SK-N-SH (cell line): ENCODE results near the gene DGKI. TPM values are rescaled to one million over a fixed set of nuclear protein-coding genes. Genes with fewer than 3 reads are reported as not detected.

Source experiments
- CTCF ChIA-PET: fragments of 300-600, 350-600 bp; formaldehyde crosslinking; extraction: SDS; loops from one replicate; lab custom pipeline; 2021; lab: Yijun Ruan, JAX
- POLR2A ChIA-PET: fragments of 350-600 bp; sonication (Branson Sonifier 250); formaldehyde crosslinking; extraction: SDS; loops from one replicate; lab custom pipeline; 2020; ENCODE audit warnings: antibody characterized with exemption, inconsistent platforms; lab: Yijun Ruan, JAX
- DNase-seq: peaks from one replicate; pipeline ENCODE4 v3.0.0; 2012
- H2AFZ ChIP-seq: fragments of 200-600 bp; sonication (generic); 2 replicates; pipeline ENCODE4 v1.8.1; 2016; ENCODE audit warnings: antibody characterized with exemption, mild to moderate bottlenecking, low read depth
- H3F3A ChIP-seq: fragments of 200-600 bp; sonication (generic); replicated peaks from 2 replicates; pipeline ENCODE3; 2016; ENCODE audit warnings: antibody characterized with exemption, mild to moderate bottlenecking; ENCODE audit not compliant: insufficient read depth
- H3K27ac ChIP-seq, 2 experiments: fragments of 200-500 bp in 1 of 2; fragments of 200-600 bp in 1 of 2; sonication (Bioruptor generic) in 1 of 2; sonication (generic), shearing (Covaris generic) in 1 of 2; 2 replicates each; pipeline versions ENCODE4 v1.5.1 to v1.6.1; 2014 to 2016; ENCODE audit warnings: low read depth in 2 of 2, inconsistent platforms in 1 of 2, low read length in 1 of 2, mild to moderate bottlenecking in 1 of 2, mixed read lengths in 1 of 2
- H3K27me3 ChIP-seq: fragments of 200-600 bp; sonication (generic), shearing (Covaris generic); 2 replicates; pipeline ENCODE4 v1.6.1; 2016; ENCODE audit warnings: mixed run types; ENCODE audit not compliant: insufficient read depth
- H3K36me3 ChIP-seq, 2 experiments: fragments of 200-500 bp in 1 of 2; fragments of 200-600 bp in 1 of 2; sonication (Bioruptor generic) in 1 of 2; sonication (generic) in 1 of 2; replicated peaks in 1 of 2; 2 replicates each; pipeline versions ENCODE3 to v1.5.1; 2014 to 2016; ENCODE audit warnings: low read length in 1 of 2, mild to moderate bottlenecking in 1 of 2; ENCODE audit not compliant: insufficient read depth in 2 of 2, control insufficient read depth in 1 of 2
- H3K4me1 ChIP-seq, 2 experiments: fragments of 200-500 bp in 1 of 2; fragments of 200-600 bp in 1 of 2; sonication (Bioruptor generic) in 1 of 2; sonication (generic), shearing (Covaris generic) in 1 of 2; 2 replicates each; pipeline versions ENCODE4 v1.5.1 to v1.6.1; 2014 to 2016; ENCODE audit warnings: low read depth in 1 of 2, low read length in 1 of 2, mixed run types in 1 of 2; ENCODE audit not compliant: insufficient read depth in 2 of 2, control insufficient read depth in 1 of 2
- H3K4me2 ChIP-seq: fragments of 200-600 bp; sonication (generic), shearing (Covaris generic); 2 replicates; pipeline ENCODE4 v1.6.1; 2017; ENCODE audit warnings: mixed run types
- H3K4me3 ChIP-seq, 2 experiments: fragments of 200-500 bp in 1 of 2; fragments of 200-600 bp in 1 of 2; sonication (Bioruptor generic) in 1 of 2; sonication (generic), shearing (Covaris generic) in 1 of 2; 2 replicates each; pipeline versions ENCODE4 v1.5.1 to v1.8.1; 2014 to 2016; ENCODE audit warnings: low read depth in 2 of 2, inconsistent platforms in 1 of 2, low read length in 1 of 2, mild to moderate bottlenecking in 1 of 2, mixed read lengths in 1 of 2, moderate library complexity in 1 of 2
- H3K79me2 ChIP-seq: fragments of 200-600 bp; sonication (generic); 2 replicates; pipeline ENCODE4 v1.8.1; 2017; ENCODE audit warnings: mild to moderate bottlenecking; ENCODE audit not compliant: insufficient read depth
- H3K9ac ChIP-seq: fragments of 200-600 bp; sonication (generic); 2 replicates; pipeline ENCODE4 v1.6.1; 2017; ENCODE audit warnings: mixed run types
- H3K9me2 ChIP-seq: fragments of 200-600 bp; sonication (generic); 2 replicates; pipeline ENCODE4 v1.6.1; 2017; ENCODE audit warnings: mixed run types
- H3K9me3 ChIP-seq: fragments of 200-600 bp; sonication (generic); 2 replicates; pipeline ENCODE4 v1.6.1; 2017; ENCODE audit warnings: mixed run types, mild to moderate bottlenecking, moderate library complexity
- H4K20me1 ChIP-seq: fragments of 200-600 bp; sonication (generic); 2 replicates; pipeline ENCODE4 v1.6.1; 2017; ENCODE audit warnings: mild to moderate bottlenecking, mixed run types; ENCODE audit not compliant: insufficient read depth
- CHD2 ChIP-seq: fragments of 150-350 bp; IDR thresholded peaks from 2 replicates; pipeline ENCODE4 v1.6.1; 2018; ENCODE audit warnings: low read length; ENCODE audit not compliant: partially characterized antibody
- CTCF ChIP-seq: fragments of 200-600 bp; sonication (generic); IDR thresholded peaks from 2 replicates; pipeline ENCODE4 v1.6.1; 2017; ENCODE audit warnings: antibody characterized with exemption, mild to moderate bottlenecking, moderate library complexity
- ELF1 ChIP-seq: IDR thresholded peaks from 2 replicates; pipeline ENCODE4 v1.4.0; 2012
- EP300 ChIP-seq, 2 experiments: IDR thresholded peaks; 2 replicates each; pipeline versions ENCODE4 v1.4.0 to v1.6.1; 2012; ENCODE audit warnings: borderline replicate concordance in 1 of 2, low read depth in 1 of 2, low read length in 1 of 2
- EZH2phosphoT487 ChIP-seq: fragments of 200-600 bp; sonication (generic); IDR thresholded peaks from 2 replicates; pipeline ENCODE4 v1.6.1; 2017; ENCODE audit warnings: low read depth, mixed run types, mild to moderate bottlenecking, antibody characterized with exemption, moderate library complexity, borderline replicate concordance
- FOSL2 ChIP-seq: IDR thresholded peaks from 2 replicates; pipeline ENCODE4 v1.4.0; 2012; ENCODE audit warnings: low read depth, mild to moderate bottlenecking, moderate library complexity, borderline replicate concordance
- FOXJ3 ChIP-seq: sonication (generic); formaldehyde crosslinking; IDR thresholded peaks from 2 replicates; pipeline ENCODE4 v1.5.1; 2020; ENCODE audit warnings: mild to moderate bottlenecking, missing genetic modification reagents
- FOXM1 ChIP-seq: IDR thresholded peaks from 2 replicates; pipeline ENCODE4 v1.4.0; 2012; ENCODE audit warnings: low read depth, mild to moderate bottlenecking
- JUND ChIP-seq: IDR thresholded peaks from 2 replicates; pipeline ENCODE4 v1.4.0; 2012
- MAX ChIP-seq: IDR thresholded peaks from 2 replicates; pipeline ENCODE4 v1.4.0; 2012; ENCODE audit warnings: low read depth
- MEF2A ChIP-seq: IDR thresholded peaks from 2 replicates; pipeline ENCODE4 v1.4.0; 2012; ENCODE audit warnings: low read depth, borderline replicate concordance
- NFIC ChIP-seq: IDR thresholded peaks from 2 replicates; pipeline ENCODE4 v1.4.0; 2012; ENCODE audit warnings: borderline replicate concordance
- NRF1 ChIP-seq: IDR thresholded peaks from 2 replicates; pipeline ENCODE4 v1.6.1; 2012; ENCODE audit warnings: low read depth, mild to moderate bottlenecking, low read length
- PBX3 ChIP-seq: IDR thresholded peaks from 2 replicates; pipeline ENCODE4; 2012
- RAD21 ChIP-seq: IDR thresholded peaks from 2 replicates; pipeline ENCODE4 v1.6.1; 2012; ENCODE audit warnings: mild to moderate bottlenecking, low read length
- RCOR1 ChIP-seq: fragments of 150-350 bp; IDR thresholded peaks from 2 replicates; pipeline ENCODE4 v1.6.1; 2017; ENCODE audit warnings: antibody characterized with exemption, low read length
- RFX5 ChIP-seq: IDR thresholded peaks from 2 replicates; pipeline ENCODE4 v1.6.1; 2012; ENCODE audit warnings: mild to moderate bottlenecking, improper control_type of control experiment, low read length
- RXRA ChIP-seq: IDR thresholded peaks from 2 replicates; pipeline ENCODE4 v1.4.0; 2012; ENCODE audit warnings: low read depth, mild to moderate bottlenecking, borderline replicate concordance
- SIN3A ChIP-seq: IDR thresholded peaks from 2 replicates; pipeline ENCODE4 v1.6.1; 2012; ENCODE audit warnings: low read depth, mild to moderate bottlenecking, low read length, moderate library complexity, borderline replicate concordance
- TAF1 ChIP-seq: IDR thresholded peaks from 2 replicates; pipeline ENCODE4 v1.6.1; 2012; ENCODE audit warnings: low read depth, mild to moderate bottlenecking, low read length, moderate library complexity, borderline replicate concordance
- TCF12 ChIP-seq: IDR thresholded peaks from 2 replicates; pipeline ENCODE4 v1.4.0; 2012
- TEAD4 ChIP-seq: IDR thresholded peaks from 2 replicates; pipeline ENCODE4 v1.4.0; 2012; ENCODE audit warnings: mild to moderate bottlenecking, borderline replicate concordance; ENCODE audit not compliant: insufficient read depth
- USF1 ChIP-seq: IDR thresholded peaks from 2 replicates; pipeline ENCODE4 v1.4.0; 2012; ENCODE audit warnings: low read depth, borderline replicate concordance
- USF2 ChIP-seq: fragments of 150-350 bp; IDR thresholded peaks from 2 replicates; pipeline ENCODE4 v1.6.1; 2017; ENCODE audit warnings: antibody characterized with exemption, low read length, low read depth, borderline replicate concordance
- YY1 ChIP-seq: IDR thresholded peaks from 2 replicates; pipeline ENCODE4 v1.4.0; 2012; ENCODE audit warnings: low read depth, mild to moderate bottlenecking
- WGBS: methylation state at CpG from one replicate; pipeline ENCODE4 v1.1.6; 2017; ENCODE audit warnings: low lambda C conversion rate; 5-methylcytosine and 5-hydroxymethylcytosine counted together
- polyA plus RNA-seq, 3 experiments: library from polyadenylated mRNA; depleted of rRNA; stranded (reverse); fragments of >200 nt; gene quantifications; 2 replicates each; pipeline ENCODE4 v1.2.3, GENCODE V29; 2012

The DGKI gene
- polyA plus RNA-seq, 1 of the 3 experiments (the other 2 are of a cell fraction) = 1.3 TPM

- 46% methylated on average over 7 of the region's 7 CpGs for WGBS
- DNase-seq = no peak
- H3K9me3 ChIP-seq = no peaks in the 10 kb centered on the region
- H2AFZ ChIP-seq = 0 out of 2 replicates have a peak overlapping the region, but pooled peaks have one; percentile 5
- no peaks in the 10 kb centered on the region for H3K27me3 ChIP-seq
- peak overlapping the region; percentile 43 for H3K4me2 ChIP-seq
- no peaks in the 10 kb centered on the region for H4K20me1 ChIP-seq
- no peak overlapping the region for H3K4me3 ChIP-seq
- no peak for TF ChIP-seq RAD21
- no peak for TF ChIP-seq RCOR1
- no peak for TF ChIP-seq RFX5
- peak; percentile 26; the same call in 1 of the 2 replicates for TF ChIP-seq JUND
- TF ChIP-seq TEAD4 = no peak
- no peak for TF ChIP-seq FOXJ3
- TF ChIP-seq NRF1 = no peak
- no peak; the same call in 1 of the 2 replicates for TF ChIP-seq YY1
- TF ChIP-seq SIN3A = no peak
- TF ChIP-seq MAX = no peak
- peak; percentile 56; the same call in 1 of the 2 replicates for TF ChIP-seq NFIC
- no peak for TF ChIP-seq CTCF
- peak; percentile 37; the same call in 1 of the 2 replicates for TF ChIP-seq FOSL2
- TF ChIP-seq EZH2phosphoT487 = no peak
- no peak for TF ChIP-seq ELF1
- TF ChIP-seq FOXM1 = no peak
- peak in 1 of 2 experiments; percentile 39; a peak in 1 of 4 replicates for TF ChIP-seq EP300 (IDR thresholded peaks at IDR 0.05; ENCODE audit: borderline replicate concordance in 1 of 2, low read depth in 1 of 2, low read length in 1 of 2)
- no peak for TF ChIP-seq MEF2A
- no peak for TF ChIP-seq CHD2
- peak; percentile 45; the same call in 1 of the 2 replicates for TF ChIP-seq TCF12
- no peak for TF ChIP-seq TAF1
- no peak for TF ChIP-seq RXRA
- TF ChIP-seq USF2 = no peak
- TF ChIP-seq PBX3 = peak; percentile 15
- no peak for TF ChIP-seq USF1
- no peaks in the 10 kb centered on the region for H3K9me2 ChIP-seq
- peak overlapping the region; percentile 45; the same call in 1 of the 2 replicates for H3K9ac ChIP-seq
- H3F3A ChIP-seq = peaks cover 28% of the 10 kb centered on the region
- H3K27ac ChIP-seq = peak overlapping the region in 1 of 2 experiments; percentile 93; a peak in 2 of 4 replicates
- H3K79me2 ChIP-seq = peaks cover 14% of the 10 kb centered on the region
- ChIA-PET CTCF (interaction anchor here (2.9 kb wide), 1 partner anchor 9 kb away, joined by 9 read pairs; no protein-coding TSS in a partner anchor), POLR2A (no interaction called here)
- H3K4me1 ChIP-seq = peaks cover 6 to 27% of the 10 kb centered on the region in 2 experiments
- H3K36me3 ChIP-seq = no peaks in the 10 kb centered on the region
Measured at GRCh38 chr7:137771679-137772078, 75.1 kb downstream of the DGKI start.
